SK-N-SH treated with all-trans-retinoic acid at 6 μM for 48 hours (cell line): ENCODE results near the gene CYP19A1.

Experiments
- CSDC2 ChIP-seq: fragments of 250-450 bp; sonication (Bioruptor Pico); IDR thresholded peaks from 2 replicates; pipeline ENCODE4 v1.5.0; 2020; ENCODE audit warnings: mild to moderate bottlenecking, moderate library complexity
- GLIS3 ChIP-seq: fragments of 250-450 bp; sonication (Bioruptor Pico); IDR thresholded peaks from 2 replicates; pipeline ENCODE4 v1.5.0; 2020; ENCODE audit warnings: mild to moderate bottlenecking, moderate library complexity
- OSR1 ChIP-seq: fragments of 250-450 bp; sonication (Bioruptor Pico); IDR thresholded peaks from 2 replicates; pipeline ENCODE4 v1.8.0; 2022; ENCODE audit warnings: moderate library complexity, mild to moderate bottlenecking, inconsistent platforms
- ZFP3 ChIP-seq: fragments of 250-450 bp; sonication (Bioruptor Pico); IDR thresholded peaks from 2 replicates; pipeline ENCODE4 v1.5.0; 2020; ENCODE audit warnings: mild to moderate bottlenecking, moderate library complexity
- ZFP30 ChIP-seq: fragments of 450-650 bp; formaldehyde crosslinking; IDR thresholded peaks from 2 replicates; pipeline ENCODE4 v1.5.0; 2022; ENCODE audit warnings: mild to moderate bottlenecking, moderate library complexity
- ZNF8 ChIP-seq: fragments of 450-650 bp; formaldehyde crosslinking; IDR thresholded peaks from 2 replicates; pipeline ENCODE4 v1.5.0; 2020; ENCODE audit warnings: mild to moderate bottlenecking, moderate library complexity

GRCh38 chr15:51267051-51267702, 71.2 kb downstream of the CYP19A1 start:
- TF ChIP-seq OSR1 (CRISPR knock-in tag) (no peak), ZFP30 (CRISPR knock-in tag) (no peak), GLIS3 (CRISPR knock-in tag) (no peak), ZFP3 (CRISPR knock-in tag) (no peak), CSDC2 (CRISPR knock-in tag) (no peak), ZNF8 (CRISPR knock-in tag) (no peak)
